Transverse colon (tissue), 3 donors: ENCODE measurements around the gene KCTD16.

ENCODE experiments used
- EP300 ChIP-seq: sonication (generic); formaldehyde crosslinking; IDR thresholded peaks from one replicate; pipeline ENCODE4 v1.6.1; 2017; ENCODE audit warnings: antibody characterized with exemption, low read depth
- TF ChIP-seq, protein P1 (sequence below), 5 experiments: fragments of 200-600 bp in 3 of 5; fragments of 450-650 bp in 2 of 5; sonication (generic) in 3 of 5; IDR thresholded peaks; 1 replicate in 2 of 5; 2 replicates in 3 of 5; pipeline ENCODE4 v1.5.1; 2016 to 2017; ENCODE audit warnings: antibody characterized with exemption in 5 of 5, inconsistent platforms in 3 of 5, mild to moderate bottlenecking in 2 of 5, moderate library complexity in 1 of 5

DNA sequence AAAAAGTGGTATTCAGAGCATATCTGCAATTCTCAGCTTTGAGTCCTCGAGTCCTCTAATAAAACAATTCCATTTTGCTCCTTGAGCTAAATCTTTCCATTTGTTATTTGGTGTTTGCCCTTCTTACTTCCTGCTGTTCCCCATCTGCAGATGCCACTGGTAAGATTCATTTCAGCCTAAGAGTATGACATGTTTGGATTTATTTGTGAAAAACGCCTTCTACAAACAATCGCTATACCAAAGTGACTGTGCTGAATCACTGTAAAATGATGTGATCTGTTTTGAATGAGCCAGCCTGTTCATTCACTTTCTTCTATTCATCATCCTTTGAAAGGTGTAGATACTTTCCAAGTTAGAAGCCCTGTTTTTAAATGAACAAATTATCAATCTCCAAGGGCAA is 27.7 kb downstream of the KCTD16 start:
- TF ChIP-seq, protein P1, sequence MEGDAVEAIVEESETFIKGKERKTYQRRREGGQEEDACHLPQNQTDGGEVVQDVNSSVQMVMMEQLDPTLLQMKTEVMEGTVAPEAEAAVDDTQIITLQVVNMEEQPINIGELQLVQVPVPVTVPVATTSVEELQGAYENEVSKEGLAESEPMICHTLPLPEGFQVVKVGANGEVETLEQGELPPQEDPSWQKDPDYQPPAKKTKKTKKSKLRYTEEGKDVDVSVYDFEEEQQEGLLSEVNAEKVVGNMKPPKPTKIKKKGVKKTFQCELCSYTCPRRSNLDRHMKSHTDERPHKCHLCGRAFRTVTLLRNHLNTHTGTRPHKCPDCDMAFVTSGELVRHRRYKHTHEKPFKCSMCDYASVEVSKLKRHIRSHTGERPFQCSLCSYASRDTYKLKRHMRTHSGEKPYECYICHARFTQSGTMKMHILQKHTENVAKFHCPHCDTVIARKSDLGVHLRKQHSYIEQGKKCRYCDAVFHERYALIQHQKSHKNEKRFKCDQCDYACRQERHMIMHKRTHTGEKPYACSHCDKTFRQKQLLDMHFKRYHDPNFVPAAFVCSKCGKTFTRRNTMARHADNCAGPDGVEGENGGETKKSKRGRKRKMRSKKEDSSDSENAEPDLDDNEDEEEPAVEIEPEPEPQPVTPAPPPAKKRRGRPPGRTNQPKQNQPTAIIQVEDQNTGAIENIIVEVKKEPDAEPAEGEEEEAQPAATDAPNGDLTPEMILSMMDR (IDR thresholded peaks at IDR 0.05), result no peak
- no peak for TF ChIP-seq EP300
